GM12878 (cell line): Measurements from ENCODE around the gene INO80. TPM values are rescaled to one million over a fixed set of nuclear protein-coding genes. Genes with fewer than 3 reads are reported as not detected.

Source experiments
- ATAC-seq: fragments of 200-7000 bp; cut with Tn5 transposase; 3 replicates; pipeline ENCODE4 v1.9.1; 2020; ENCODE audit warnings: mild to moderate bottlenecking, moderate library complexity
- BruUV-seq: library from RNA; stranded (reverse); fragments of 400-500 nt; replicated peaks from 2 replicates; lab custom pipeline; 2021; lab: Mats Ljungman, UMichigan
- CTCF ChIA-PET: fragments of 300-600 bp; sonication (Branson Sonifier 250); formaldehyde crosslinking; extraction: SDS; loops from one replicate; lab custom pipeline; 2021; ENCODE audit warnings: inconsistent platforms; lab: Yijun Ruan, JAX
- POLR2A ChIA-PET: fragments of 350-600 bp; formaldehyde crosslinking; extraction: SDS; loops from one replicate; lab custom pipeline; 2021; ENCODE audit warnings: inconsistent platforms; lab: Charles Lee
- RAD21 ChIA-PET: fragments of 300-600 bp; sonication (Branson Sonifier 250); formaldehyde crosslinking; loops from one replicate; lab custom pipeline; 2023; ENCODE audit warnings: antibody characterized with exemption; ENCODE audit not compliant: unreplicated experiment; lab: Charles Lee
- SMC1A ChIA-PET: fragments of 300-600 bp; sonication (Branson Sonifier 250); formaldehyde crosslinking; loops from one replicate; lab custom pipeline; 2023; ENCODE audit not compliant: unreplicated experiment, uncharacterized antibody; lab: Charles Lee
- DNase-seq: peaks from one replicate; pipeline ENCODE4 v3.0.0-alpha.2; 2011; ENCODE audit warnings: low read depth, low spot score
- FAIRE-seq: peaks from 3 replicates; lab custom pipeline; 2011; peaks lifted over from hg19 to GRCh38; lab: Jason Lieb, UNC
- H2AFZ ChIP-seq: 2 replicates; pipeline ENCODE4 v1.6.0; 2011; ENCODE audit warnings: low read depth, low read length, control low read depth; ENCODE audit not compliant: control insufficient read depth
- H3K27ac ChIP-seq: 2 replicates; pipeline ENCODE4 v1.5.1; 2011; ENCODE audit warnings: control low read depth; ENCODE audit not compliant: control insufficient read depth, insufficient read depth
- H3K27me3 ChIP-seq, 2 experiments: replicated peaks in 1 of 2; 2 replicates each; pipeline versions ENCODE4 v1.6.0 to v1.6.1; 2011; ENCODE audit warnings: low read length in 1 of 2; ENCODE audit not compliant: control insufficient read depth in 2 of 2, insufficient read depth in 2 of 2
- H3K36me3 ChIP-seq, 2 experiments: 2 replicates each; pipeline ENCODE4 v1.5.1; 2011; ENCODE audit warnings: low read length in 1 of 2; ENCODE audit not compliant: control insufficient read depth in 2 of 2, insufficient read depth in 2 of 2
- H3K4me1 ChIP-seq: 2 replicates; pipeline ENCODE4 v1.6.1; 2011; ENCODE audit warnings: mild to moderate bottlenecking, low read length, moderate library complexity, mixed read lengths; ENCODE audit not compliant: control insufficient read depth, insufficient read depth
- H3K4me2 ChIP-seq: 2 replicates; pipeline ENCODE4 v1.6.0; 2011; ENCODE audit warnings: control low read depth; ENCODE audit not compliant: control insufficient read depth, insufficient read depth
- H3K4me3 ChIP-seq: fragments of 200-600 bp; sonication (generic); 2 replicates; pipeline ENCODE4 v1.5.1; 2016
- H3K79me2 ChIP-seq: 2 replicates; pipeline ENCODE4 v1.6.0; 2011; ENCODE audit warnings: low read length; ENCODE audit not compliant: control insufficient read depth, insufficient read depth
- H3K9ac ChIP-seq: 2 replicates; pipeline ENCODE4 v1.8.0; 2011; ENCODE audit warnings: low read length, control low read depth, mixed read lengths; ENCODE audit not compliant: control insufficient read depth, insufficient read depth
- H3K9me3 ChIP-seq: replicated peaks from 3 replicates; pipeline ENCODE4 v1.5.1; 2011; ENCODE audit warnings: mild to moderate bottlenecking, low read length; ENCODE audit not compliant: control insufficient read depth, insufficient read depth
- H4K20me1 ChIP-seq: 2 replicates; pipeline ENCODE4 v1.6.0; 2011; ENCODE audit not compliant: control insufficient read depth, insufficient read depth
- ASH2L ChIP-seq: fragments of 300-600, 200-600 bp; sonication (generic); IDR thresholded peaks from 2 replicates; pipeline ENCODE4 v1.6.1; 2017; ENCODE audit warnings: low read depth, mild to moderate bottlenecking, borderline replicate concordance
- ATF2 ChIP-seq: IDR thresholded peaks from 2 replicates; pipeline ENCODE4 v1.6.1; 2012; ENCODE audit warnings: low read length, inconsistent platforms
- BRCA1 ChIP-seq: IDR thresholded peaks from 2 replicates; pipeline ENCODE4 v1.6.1; 2011; ENCODE audit warnings: low read depth, low read length, improper control_type of control experiment
- ETV6 ChIP-seq, 2 experiments: fragments of 450-650 bp in 1 of 2; IDR thresholded peaks in 1 of 2; conservative IDR thresholded peaks in 1 of 2; 2 replicates each; pipeline ENCODE4 v1.6.1; 2014; ENCODE audit warnings: antibody characterized with exemption in 1 of 2, borderline replicate concordance in 1 of 2, low read depth in 1 of 2, mild to moderate bottlenecking in 1 of 2, moderate library complexity in 1 of 2
- FOS ChIP-seq: IDR thresholded peaks from 3 replicates; pipeline ENCODE4 v1.6.1; 2011; ENCODE audit warnings: borderline replicate concordance; ENCODE audit not compliant: insufficient read length; ENCODE audit errors: extremely low read depth
- GABPA ChIP-seq: IDR thresholded peaks from 2 replicates; pipeline ENCODE4 v1.6.1; 2014; ENCODE audit warnings: antibody characterized with exemption, low read depth, mild to moderate bottlenecking, inconsistent platforms
- KLF5 ChIP-seq: fragments of 450-650 bp; IDR thresholded peaks from 2 replicates; pipeline ENCODE4 v1.6.1; 2014; ENCODE audit warnings: mild to moderate bottlenecking; ENCODE audit not compliant: partially characterized antibody
- MXI1 ChIP-seq: fragments of 150-350 bp; IDR thresholded peaks from 2 replicates; pipeline ENCODE4 v1.6.1; 2011; ENCODE audit warnings: low read depth, mild to moderate bottlenecking, inconsistent platforms, low read length, improper control_type of control experiment
- NFYA ChIP-seq: IDR thresholded peaks from 2 replicates; pipeline ENCODE4 v1.6.1; 2011; ENCODE audit warnings: low read depth, mild to moderate bottlenecking, low read length, improper control_type of control experiment, borderline replicate concordance
- NR2C1 ChIP-seq: fragments of 450-650 bp; IDR thresholded peaks from 2 replicates; pipeline ENCODE4 v1.6.1; 2017; ENCODE audit warnings: antibody characterized with exemption, mild to moderate bottlenecking, moderate library complexity
- PAX8 ChIP-seq: fragments of 450-650 bp; IDR thresholded peaks from 2 replicates; pipeline ENCODE4 v1.6.1; 2017; ENCODE audit warnings: mild to moderate bottlenecking, moderate library complexity
- POU2F2 ChIP-seq: IDR thresholded peaks from 3 replicates; pipeline ENCODE4 v1.6.1; 2011; ENCODE audit warnings: low read depth, mild to moderate bottlenecking, low read length, borderline replicate concordance
- RAD51 ChIP-seq: fragments of 450-650 bp; IDR thresholded peaks from 2 replicates; pipeline ENCODE4 v1.6.1; 2016; ENCODE audit warnings: moderate library complexity, mild to moderate bottlenecking, inconsistent platforms
- RELA ChIP-seq: fragments of 450-650 bp; IDR thresholded peaks from 2 replicates; pipeline ENCODE4 v1.8.0; 2014; ENCODE audit warnings: borderline replicate concordance; ENCODE audit not compliant: partially characterized antibody
- SRF ChIP-seq, 2 experiments: IDR thresholded peaks; 2 replicates each; pipeline ENCODE4 v1.6.1; 2011; ENCODE audit warnings: low read depth in 2 of 2, low read length in 2 of 2, mild to moderate bottlenecking in 1 of 2, moderate library complexity in 1 of 2
- STAT3 ChIP-seq: IDR thresholded peaks from 2 replicates; pipeline ENCODE4 v1.6.1; 2011; ENCODE audit warnings: low read depth, low read length, improper control_type of control experiment
- TBL1XR1 ChIP-seq: IDR thresholded peaks from 2 replicates; pipeline ENCODE4 v1.6.1; 2012; ENCODE audit warnings: low read depth, low read length, improper control_type of control experiment
- YBX1 ChIP-seq: fragments of 450-650 bp; IDR thresholded peaks from 2 replicates; pipeline ENCODE4 v1.6.1; 2016; ENCODE audit warnings: antibody characterized with exemption
- WGBS: methylation state at CpG from one replicate; pipeline ENCODE4 v1.1.6; 2016; ENCODE audit warnings: low lambda C conversion rate; ENCODE audit not compliant: insufficient replicate concordance, insufficient coverage; ENCODE audit errors: missing lambda C conversion rate; 5-methylcytosine and 5-hydroxymethylcytosine counted together
- in situ Hi-C: fragments of 300-500 bp; cut with MboI; formaldehyde crosslinking; loops from 9 replicates; pipeline ENCODE4 v1.14.3; 2018; ENCODE audit warnings: mixed read lengths
- intact Hi-C: fragments of 100-400 bp; cut with micrococcal nuclease; formaldehyde crosslinking; loops from one replicate; pipeline ENCODE4 v1.14.2; 2022; ENCODE audit not compliant: unreplicated experiment
- polyA plus RNA-seq, 11 experiments: library from polyadenylated mRNA; depleted of rRNA in 4 of 11; unstranded in 6 of 11; stranded (reverse) in 5 of 11; fragments of >200 nt; fragmentation: Nextera tagmentation in 4 of 11; fragmentation: Illumina TruSeq in 1 of 11; extraction: Ambion mirVana in 4 of 11; extraction: Trizol in 1 of 11; gene quantifications; 1 replicate in 1 of 11; 2 replicates in 10 of 11; pipeline versions ENCODE4 v1.2.1 to v1.2.3, GENCODE V29; 2011 to 2016; ENCODE audit warnings: inconsistent platforms in 2 of 11, missing spikeins in 2 of 11, low read depth in 1 of 11
- total RNA-seq, 4 experiments: library from RNA; depleted of rRNA in 3 of 4; stranded (reverse); fragments of >200 nt in 3 of 4; fragmentation: Illumina TruSeq in 1 of 4; extraction: Trizol in 1 of 4; gene quantifications; 2 replicates each; pipeline versions ENCODE4 v1.2.1 to v1.2.3, GENCODE V29; 2013 to 2021
- TF ChIP-seq, protein P1 (sequence below): IDR thresholded peaks from 2 replicates; pipeline ENCODE4 v1.6.1; 2011; ENCODE audit warnings: mild to moderate bottlenecking, low read depth, low read length, moderate library complexity; ENCODE audit not compliant: insufficient replicate concordance
- TF ChIP-seq, protein P2 (sequence below): fragments of 150-350 bp; IDR thresholded peaks from 2 replicates; pipeline ENCODE4 v1.6.1; 2014; ENCODE audit warnings: mild to moderate bottlenecking, low read depth, low read length

INO80 gene
- total and polyA plus RNA-seq, 10 of the 15 experiments (the other 5 are each of a cell fraction or from before 2014, with no cell fraction given): 4.5 to 25.0 (median 14.2) TPM

DNA sequence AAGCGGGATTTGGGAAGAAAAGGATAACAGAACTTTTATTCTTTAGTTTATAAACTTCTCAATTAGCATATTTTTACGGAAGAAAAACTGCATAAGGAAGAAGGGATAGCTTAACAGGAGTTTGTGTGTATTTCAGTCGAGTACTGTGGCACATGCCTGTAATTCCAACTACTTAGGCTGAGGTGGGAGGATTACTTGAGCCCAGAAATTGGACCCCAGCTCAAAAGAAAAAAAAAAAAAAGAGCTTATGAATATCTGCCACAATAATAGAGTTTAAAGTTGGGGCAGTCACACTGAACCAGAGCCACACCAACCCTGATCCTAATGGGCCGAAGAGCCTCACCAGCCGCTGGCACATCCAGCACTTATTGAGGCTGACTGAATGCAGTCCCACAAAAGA lies 131.7 kb downstream of the INO80 start:
- BruUV-seq: no TSS peak
- Histone ChIP-seq H2AFZ (no peak overlapping the region), H3K27me3 (no peaks in the 10 kb centered on the region), H3K9ac (no peak overlapping the region), H3K4me1 (no peaks in the 10 kb centered on the region), H3K9me3 (no peaks in the 10 kb centered on the region), H3K79me2 (no peaks in the 10 kb centered on the region), H3K27ac (no peak overlapping the region), H3K4me2 (no peak overlapping the region), H3K4me3 (no peak overlapping the region), H4K20me1 (no peaks in the 10 kb centered on the region), H3K36me3 (peaks cover 27 to 30% of the 10 kb centered on the region in 2 experiments)
- ChIA-PET CTCF (interaction anchor here (1.4 kb wide), 1 partner anchor 81 kb away, joined by 4 read pairs; no protein-coding TSS in a partner anchor), RAD21 (no interaction called here), POLR2A (no interaction called here), SMC1A (no interaction called here)
- over 99% methylated on average over 5 of the region's 5 CpGs for WGBS
- in situ Hi-C loops (no loop called here), intact Hi-C loops (no loop called here)
- FAIRE-seq (no peak), ATAC-seq (no peak), DNase-seq (no peak)
- TF ChIP-seq GABPA: no peak
- TF ChIP-seq MXI1: no peak
- TF ChIP-seq ASH2L: no peak
- TF ChIP-seq, protein P1, sequence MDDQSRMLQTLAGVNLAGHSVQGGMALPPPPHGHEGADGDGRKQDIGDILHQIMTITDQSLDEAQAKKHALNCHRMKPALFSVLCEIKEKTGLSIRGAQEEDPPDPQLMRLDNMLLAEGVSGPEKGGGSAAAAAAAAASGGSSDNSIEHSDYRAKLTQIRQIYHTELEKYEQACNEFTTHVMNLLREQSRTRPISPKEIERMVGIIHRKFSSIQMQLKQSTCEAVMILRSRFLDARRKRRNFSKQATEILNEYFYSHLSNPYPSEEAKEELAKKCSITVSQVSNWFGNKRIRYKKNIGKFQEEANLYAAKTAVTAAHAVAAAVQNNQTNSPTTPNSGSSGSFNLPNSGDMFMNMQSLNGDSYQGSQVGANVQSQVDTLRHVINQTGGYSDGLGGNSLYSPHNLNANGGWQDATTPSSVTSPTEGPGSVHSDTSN: no peak
- TF ChIP-seq KLF5: no peak
- no peak for TF ChIP-seq PAX8
- TF ChIP-seq BRCA1: no peak
- TF ChIP-seq RELA: no peak
- no peak for TF ChIP-seq ETV6 (conservative IDR thresholded peaks at IDR 0.05 in 1 of 2, IDR thresholded peaks at IDR 0.05 in 1 of 2; ENCODE audit: borderline replicate concordance in 1 of 2, low read depth in 1 of 2)
- TF ChIP-seq YBX1: no peak
- TF ChIP-seq, protein P2, sequence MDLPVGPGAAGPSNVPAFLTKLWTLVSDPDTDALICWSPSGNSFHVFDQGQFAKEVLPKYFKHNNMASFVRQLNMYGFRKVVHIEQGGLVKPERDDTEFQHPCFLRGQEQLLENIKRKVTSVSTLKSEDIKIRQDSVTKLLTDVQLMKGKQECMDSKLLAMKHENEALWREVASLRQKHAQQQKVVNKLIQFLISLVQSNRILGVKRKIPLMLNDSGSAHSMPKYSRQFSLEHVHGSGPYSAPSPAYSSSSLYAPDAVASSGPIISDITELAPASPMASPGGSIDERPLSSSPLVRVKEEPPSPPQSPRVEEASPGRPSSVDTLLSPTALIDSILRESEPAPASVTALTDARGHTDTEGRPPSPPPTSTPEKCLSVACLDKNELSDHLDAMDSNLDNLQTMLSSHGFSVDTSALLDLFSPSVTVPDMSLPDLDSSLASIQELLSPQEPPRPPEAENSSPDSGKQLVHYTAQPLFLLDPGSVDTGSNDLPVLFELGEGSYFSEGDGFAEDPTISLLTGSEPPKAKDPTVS: no peak
- no peak for TF ChIP-seq POU2F2
- no peak for TF ChIP-seq NFYA
- TF ChIP-seq FOS: no peak
- TF ChIP-seq NR2C1: no peak
- no peak for TF ChIP-seq TBL1XR1
- TF ChIP-seq STAT3: no peak
- no peak for TF ChIP-seq ATF2
- no peak for TF ChIP-seq SRF (IDR thresholded peaks at IDR 0.05; ENCODE audit: low read depth in 2 of 2, low read length in 2 of 2)
- TF ChIP-seq RAD51: no peak
